NOMO-1 (cell line): Measurements from ENCODE around the gene KLB.

Experiments
- DNase-seq, 2 experiments: peaks; one replicate each; lab custom pipeline; 2025; ENCODE audit not compliant: unreplicated experiment in 2 of 2; lab: John Stamatoyannopoulos, UW

KLB gene

GRCh38 chr4:39458505-39459300 is 52.0 kb downstream of the KLB start, which contains the start of the genes LIAS and RPL9:
Gene LIAS (plus strand): TSS chr4:39459056. CDS start chr4:39459118, 62 bp downstream.
Gene RPL9 (minus strand): TSS chr4:39458922. CDS start chr4:39458439, 483 bp downstream.
- DNase-seq = peak; percentile 86 to 93

DNA sequence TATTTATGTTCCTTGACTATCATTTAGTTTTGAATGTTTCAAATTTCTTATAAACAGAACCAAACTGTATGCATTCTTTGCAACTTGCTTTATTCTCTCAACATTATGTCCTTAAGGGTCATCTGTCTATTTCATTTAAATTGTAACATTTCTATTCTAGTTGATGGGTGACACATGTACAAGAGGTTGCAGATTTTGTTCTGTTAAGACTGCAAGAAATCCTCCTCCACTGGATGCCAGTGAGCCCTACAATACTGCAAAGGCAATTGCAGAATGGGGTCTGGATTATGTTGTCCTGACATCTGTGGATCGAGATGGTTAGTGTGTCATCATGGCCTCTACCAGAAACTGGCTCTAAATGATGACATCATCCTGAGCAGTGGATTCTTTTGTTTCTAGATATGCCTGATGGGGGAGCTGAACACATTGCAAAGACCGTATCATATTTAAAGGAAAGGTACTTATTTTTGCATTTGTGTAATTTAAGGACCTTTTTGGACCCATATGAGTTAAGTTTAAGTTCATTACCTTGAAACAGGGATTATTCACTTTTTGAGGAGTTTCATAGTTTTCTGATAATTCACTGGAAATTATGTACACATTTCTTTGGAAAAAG is 58.3 kb downstream of the KLB start:
- DNase-seq = peak in 1 of 2 experiments; percentile 22

DNA sequence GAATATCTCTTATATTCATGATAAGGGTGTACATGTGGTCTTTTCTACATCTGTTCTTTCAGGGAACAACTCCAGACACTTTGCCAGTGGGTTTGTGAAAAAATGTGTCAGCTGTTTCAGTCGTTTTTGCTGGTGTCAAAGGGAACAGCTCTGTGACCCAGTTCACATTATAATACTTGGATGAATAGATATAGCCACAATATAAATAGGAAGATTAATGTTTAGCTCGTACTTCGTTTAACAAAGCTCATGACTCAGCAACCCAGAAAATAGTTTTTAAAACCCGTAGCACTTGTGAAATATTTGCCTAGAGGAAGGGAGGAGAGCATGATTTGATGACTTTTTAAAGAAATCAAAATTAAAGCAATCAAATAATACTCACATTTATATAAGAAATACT is 60.0 kb downstream of the KLB start:
- DNase-seq = no peak

DNA sequence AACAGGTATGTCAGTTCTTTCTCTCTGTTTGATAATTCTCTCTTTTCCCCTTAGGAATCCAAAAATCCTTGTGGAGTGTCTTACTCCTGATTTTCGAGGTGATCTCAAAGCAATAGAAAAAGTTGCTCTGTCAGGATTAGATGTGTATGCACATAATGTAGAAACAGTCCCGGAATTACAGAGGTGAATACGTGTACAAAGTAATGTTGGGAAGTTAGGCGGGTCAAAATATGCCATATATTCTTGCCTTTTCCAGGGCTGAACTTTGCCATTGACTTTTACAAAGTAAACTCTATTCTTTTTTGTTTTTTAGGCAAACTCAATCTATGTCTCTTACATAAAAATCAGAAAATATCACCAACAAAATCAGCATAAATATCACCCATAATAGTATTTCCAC is 60.7 kb downstream of the KLB start:
- DNase-seq = no peak

GRCh38 chr4:39469429-39470077 is 62.8 kb downstream of the KLB start:
- DNase-seq = peak; percentile 68 to 95

GRCh38 chr4:39470402-39470801 is 63.7 kb downstream of the KLB start:
- DNase-seq = no peak

GRCh38 chr4:39472396-39472795 is 65.7 kb downstream of the KLB start:
- no peak for DNase-seq

GRCh38 chr4:39476187-39476895 is 69.6 kb downstream of the KLB start:
- no peak for DNase-seq

DNA sequence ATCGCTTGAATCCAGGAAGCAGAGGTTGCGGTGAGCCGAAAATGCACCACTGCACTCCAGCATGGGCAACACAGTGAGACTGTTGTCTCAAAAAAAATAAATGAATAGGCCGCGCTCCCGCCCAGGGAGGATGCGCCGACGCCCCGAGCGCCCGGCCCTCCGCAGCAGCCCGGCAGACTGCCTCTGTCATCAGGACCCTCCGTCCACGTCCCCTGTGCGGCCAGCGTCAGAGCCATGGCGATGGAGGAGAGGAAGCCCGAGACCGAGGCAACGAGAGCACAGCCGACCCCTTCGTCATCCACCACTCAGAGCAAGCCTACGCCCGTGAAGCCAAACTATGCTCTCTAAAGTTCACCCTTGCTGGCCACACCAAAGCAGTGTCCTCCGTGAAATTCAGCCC is 73.5 kb downstream of the KLB start:
- no peak for DNase-seq

DNA sequence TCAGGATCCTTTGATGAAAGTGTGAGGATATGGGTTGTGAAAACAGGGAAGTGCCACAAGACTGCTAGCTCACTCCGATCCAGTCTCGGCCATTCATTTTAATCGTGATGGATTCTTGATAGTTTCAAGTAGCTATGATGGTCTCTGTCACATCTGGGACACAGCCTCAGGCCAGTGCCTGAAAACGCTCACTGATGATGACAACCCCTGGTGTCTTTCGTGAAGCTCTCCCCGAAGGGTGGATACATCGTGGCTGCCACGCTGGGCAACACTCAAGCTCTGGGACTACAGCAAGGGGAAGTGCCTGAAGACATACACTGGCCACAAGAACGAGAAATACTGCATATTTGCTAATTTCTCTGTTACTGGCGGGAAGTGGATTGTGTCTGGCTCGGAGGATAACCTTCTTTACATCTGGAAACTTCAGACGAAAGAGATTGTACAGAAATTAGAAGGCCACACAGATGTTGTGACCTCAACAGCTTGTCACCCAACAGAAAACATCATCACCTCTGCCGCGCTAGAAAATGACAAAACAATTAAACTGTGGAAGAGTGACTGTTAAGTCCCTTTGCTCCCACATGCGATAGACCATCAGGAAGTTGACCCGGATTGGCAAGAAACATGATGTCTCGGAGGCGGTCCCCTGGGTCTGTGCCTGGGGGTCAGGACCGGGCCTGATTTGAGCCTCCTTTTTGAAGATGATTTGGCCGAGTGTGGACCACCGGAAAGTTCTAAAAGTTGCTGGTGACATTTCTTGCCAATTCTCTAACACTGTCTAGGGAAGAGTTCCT is 74.4 kb downstream of the KLB start:
- DNase-seq = peak; percentile 68 to 78

- peak; percentile 65 to 86 for DNase-seq
These were observed 78.0 kb downstream of the KLB start for GRCh38 chr4:39484582-39485272.

DNA sequence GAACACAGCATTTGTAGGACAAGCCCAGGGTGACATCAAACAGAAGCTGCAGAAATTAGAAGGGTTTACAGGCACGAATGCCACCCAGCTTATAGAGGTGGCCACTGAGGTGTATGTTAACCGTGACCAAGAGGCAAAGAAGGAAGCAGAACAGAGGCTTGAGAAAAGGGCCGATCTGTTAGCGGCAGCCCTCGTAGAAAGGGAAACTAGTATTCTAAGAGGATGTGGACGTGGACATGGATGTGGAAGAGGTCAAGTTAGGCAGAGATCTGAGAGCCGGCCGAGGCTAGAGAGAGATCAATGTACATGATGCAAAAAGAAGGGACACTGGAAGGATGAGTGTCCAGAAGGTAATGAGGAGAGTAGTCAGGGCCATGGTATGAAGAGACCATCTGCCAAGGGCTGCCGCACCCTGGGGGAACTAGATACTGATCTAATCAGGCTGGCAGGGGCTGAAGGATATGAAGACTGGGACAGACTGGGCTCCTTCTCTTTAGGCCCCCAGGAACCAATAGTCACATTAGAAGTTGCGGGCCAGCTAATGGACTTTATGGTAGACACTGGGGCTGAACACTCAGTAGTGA is 79.6 kb downstream of the KLB start:
- peak; percentile 6 to 9 for DNase-seq

- DNase-seq = no peak
These were observed 83.6 kb downstream of the KLB start for GRCh38 chr4:39490322-39490721.

DNA sequence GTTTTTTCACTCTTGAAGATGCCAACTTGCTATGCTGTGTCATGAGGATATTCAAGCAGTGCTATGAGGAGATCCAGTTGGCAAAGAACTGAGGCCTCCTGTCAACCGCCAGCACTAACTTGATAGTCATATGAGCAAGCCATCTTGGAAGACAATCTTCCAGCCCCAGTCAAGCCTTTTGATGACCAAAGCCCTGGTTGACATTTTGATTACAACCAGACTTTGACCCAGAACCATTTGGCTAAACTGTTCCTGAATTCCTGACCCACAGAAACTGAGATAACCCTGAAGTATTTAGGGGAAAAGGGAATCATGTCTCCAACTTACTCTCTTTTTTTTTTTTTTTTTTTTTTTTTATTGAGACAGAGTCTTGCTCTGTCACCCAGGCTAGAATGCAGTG is 87.6 kb downstream of the KLB start:
- DNase-seq = no peak

GRCh38 chr4:39495446-39496213 is 88.9 kb downstream of the KLB start:
- DNase-seq = no peak

DNA sequence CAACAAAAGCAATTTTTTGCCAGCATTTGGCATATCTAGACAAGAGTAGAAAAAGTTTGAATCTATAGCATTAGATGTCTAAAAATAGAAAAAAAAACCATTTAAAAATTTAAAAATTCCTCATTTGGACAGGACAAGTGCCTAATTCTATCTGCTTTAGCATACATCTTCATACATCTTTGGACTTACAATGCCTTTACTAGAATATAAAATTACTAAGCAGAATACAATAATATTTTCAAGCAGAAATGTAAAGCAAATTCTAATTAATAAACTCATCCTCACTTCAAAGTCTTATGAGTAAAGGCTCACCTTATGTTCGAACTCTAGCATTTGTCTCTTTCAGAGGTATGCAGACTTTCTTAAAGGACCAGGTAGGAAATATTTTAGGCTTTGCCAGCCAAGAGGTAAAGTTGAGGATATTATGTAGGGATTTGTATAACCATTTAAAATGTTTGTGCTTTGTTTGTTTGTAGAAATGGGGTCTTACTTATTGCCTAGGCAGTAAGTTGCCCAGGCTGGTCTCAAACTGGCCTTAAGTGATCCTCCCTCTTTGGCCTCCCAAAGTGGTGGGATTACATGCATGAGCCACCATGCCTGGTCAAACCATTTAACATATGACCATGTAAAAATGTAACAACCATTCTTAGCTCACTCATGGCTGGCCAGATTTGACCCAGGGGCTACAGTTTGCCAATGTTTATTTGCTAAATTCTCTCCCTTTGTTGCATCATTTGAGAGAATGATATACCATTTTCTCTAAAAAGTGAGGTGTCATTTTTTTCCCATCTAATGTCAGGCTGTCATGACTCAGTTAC is 91.4 kb downstream of the KLB start:
- no peak for DNase-seq

GRCh38 chr4:39498727-39499020 is 91.9 kb downstream of the KLB start:
- DNase-seq = no peak
